GM12873 (cell line): Measurements from ENCODE around the gene ZNF223.

Experiments
- CTCF ChIP-seq: IDR thresholded peaks from 2 replicates; pipeline ENCODE4 v1.5.1; 2012; ENCODE audit warnings: low read depth, mild to moderate bottlenecking, moderate library complexity, low read length, control low read depth; ENCODE audit not compliant: insufficient read depth; ENCODE audit errors: missing control alignments

Gene ZNF223

GRCh38 chr19:44050740-44051649, 841 bp upstream of the ZNF223 start:
- TF ChIP-seq CTCF: no peak

- peak; percentile 4 for TF ChIP-seq CTCF
Observed at GRCh38 chr19:44055870-44056269, 4.0 kb downstream of the ZNF223 start.

DNA sequence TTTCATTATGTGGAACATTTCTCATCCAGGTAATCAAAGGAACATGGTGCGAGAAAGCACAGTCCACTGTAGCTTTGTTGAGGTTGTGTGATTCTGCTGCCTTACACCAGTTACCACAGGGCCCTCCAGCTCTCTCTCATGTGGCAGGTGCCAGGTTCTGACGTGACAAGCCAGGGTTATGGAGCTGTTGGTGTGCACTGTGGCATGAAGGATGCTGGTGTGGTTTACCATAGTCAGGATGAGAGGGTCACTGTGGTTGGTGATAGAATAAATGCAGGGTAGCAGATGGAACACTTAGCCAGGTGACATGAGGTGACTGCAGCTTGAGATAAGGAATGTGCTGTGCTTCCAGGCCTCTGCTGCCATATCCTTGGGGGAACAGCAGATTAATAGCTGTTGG, 7.4 kb downstream of the ZNF223 start:
- no peak for TF ChIP-seq CTCF

DNA sequence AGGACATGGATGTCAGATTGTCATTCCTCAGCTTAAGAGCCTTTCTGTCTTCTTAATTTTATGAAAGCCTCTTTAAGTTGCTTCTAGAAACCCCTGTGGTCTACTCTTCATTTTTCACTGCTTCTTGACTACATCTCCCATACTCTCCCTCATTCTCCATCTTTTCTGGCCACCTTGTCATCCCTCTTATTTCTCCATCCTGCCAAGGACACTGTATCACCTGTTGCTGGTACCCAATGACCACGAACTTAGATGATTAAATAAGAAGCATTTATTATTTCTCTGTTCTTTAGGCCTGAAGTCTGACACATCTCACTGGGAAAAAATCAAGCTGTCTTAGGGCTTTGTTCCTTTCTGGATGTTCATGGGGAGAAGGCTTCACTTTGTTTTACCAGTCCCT, 9.2 kb downstream of the ZNF223 start:
- TF ChIP-seq CTCF: no peak

DNA sequence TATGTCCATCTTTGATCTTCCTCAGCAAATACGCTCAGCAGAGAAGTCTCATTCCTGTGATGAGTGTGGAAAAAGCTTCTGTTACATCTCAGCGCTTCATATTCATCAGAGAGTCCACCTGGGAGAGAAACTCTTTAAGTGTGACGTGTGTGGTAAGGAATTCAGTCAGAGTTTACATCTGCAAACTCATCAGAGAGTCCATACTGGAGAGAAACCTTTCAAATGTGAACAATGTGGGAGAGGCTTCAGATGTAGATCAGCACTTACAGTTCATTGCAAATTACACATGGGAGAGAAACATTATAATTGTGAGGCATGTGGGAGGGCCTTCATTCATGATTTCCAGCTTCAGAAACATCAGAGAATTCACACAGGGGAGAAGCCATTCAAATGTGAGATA, 14.5 kb downstream of the ZNF223 start:
- no peak for TF ChIP-seq CTCF

- no peak for TF ChIP-seq CTCF
Observed at GRCh38 chr19:44069415-44069814, 17.6 kb downstream of the ZNF223 start.

- TF ChIP-seq CTCF: no peak
Observed at GRCh38 chr19:44071824-44072542, 20.1 kb downstream of the ZNF223 start, which contains the start of gene ZNF284. ZNF284 (plus strand) TSS chr19:44072159; CDS start chr19:44076390, 4,231 bp downstream.
